ENCODE results near the gene CPT1C. TPM values are rescaled to one million over a fixed set of nuclear protein-coding genes. Genes with fewer than 3 reads are reported as not detected.

The CPT1C gene
- total RNA-seq, 1 donor from 2014 or later, result 3.1 TPM

DNA sequence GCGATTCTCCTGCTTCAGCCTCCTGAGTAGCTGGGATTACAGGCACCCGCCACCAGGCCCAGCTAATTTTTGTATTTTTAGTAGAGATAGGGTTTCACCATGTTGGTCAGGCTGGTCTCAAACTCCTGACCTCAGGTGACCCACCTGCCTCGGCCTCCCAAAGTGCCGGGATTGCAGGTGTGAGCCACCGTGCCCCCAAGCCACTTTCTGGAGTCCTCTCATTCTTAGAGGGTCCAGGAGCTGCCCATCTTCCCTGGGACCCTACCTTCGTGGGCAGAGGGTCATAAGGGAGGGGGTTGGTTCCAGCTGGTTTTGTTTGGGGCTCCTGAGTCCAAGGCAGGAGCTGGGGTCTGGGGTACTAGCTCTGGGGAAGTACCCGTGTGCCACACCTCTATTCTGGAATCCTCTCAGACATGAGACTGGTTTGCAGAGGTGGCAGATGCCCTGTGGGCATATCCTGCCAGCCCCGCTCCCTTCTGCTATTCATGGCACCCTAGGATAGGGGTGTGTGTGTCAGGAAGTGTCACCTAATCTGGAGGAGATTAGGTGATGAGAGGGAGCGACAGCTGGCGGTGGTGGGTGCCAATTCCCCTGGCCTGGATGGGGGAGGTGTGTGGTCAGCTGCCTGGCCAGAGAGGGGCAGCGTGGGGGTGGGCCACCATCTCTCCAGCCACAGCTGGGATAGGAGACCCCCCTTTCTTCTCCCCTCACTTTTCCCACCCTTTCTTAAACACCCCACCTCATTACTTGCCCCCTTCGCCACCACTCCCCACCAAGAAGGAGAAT is 11.7 kb upstream of the CPT1C start:
- no peak for DNase-seq (ENCODE audit: low spot score)
- intact Hi-C loops (cut with DNase I), result loop anchor here (5.0 kb wide), 2 partner anchors 87 to 182 kb away; partner anchors contain the start of genes PRR12 and RPS11

DNA sequence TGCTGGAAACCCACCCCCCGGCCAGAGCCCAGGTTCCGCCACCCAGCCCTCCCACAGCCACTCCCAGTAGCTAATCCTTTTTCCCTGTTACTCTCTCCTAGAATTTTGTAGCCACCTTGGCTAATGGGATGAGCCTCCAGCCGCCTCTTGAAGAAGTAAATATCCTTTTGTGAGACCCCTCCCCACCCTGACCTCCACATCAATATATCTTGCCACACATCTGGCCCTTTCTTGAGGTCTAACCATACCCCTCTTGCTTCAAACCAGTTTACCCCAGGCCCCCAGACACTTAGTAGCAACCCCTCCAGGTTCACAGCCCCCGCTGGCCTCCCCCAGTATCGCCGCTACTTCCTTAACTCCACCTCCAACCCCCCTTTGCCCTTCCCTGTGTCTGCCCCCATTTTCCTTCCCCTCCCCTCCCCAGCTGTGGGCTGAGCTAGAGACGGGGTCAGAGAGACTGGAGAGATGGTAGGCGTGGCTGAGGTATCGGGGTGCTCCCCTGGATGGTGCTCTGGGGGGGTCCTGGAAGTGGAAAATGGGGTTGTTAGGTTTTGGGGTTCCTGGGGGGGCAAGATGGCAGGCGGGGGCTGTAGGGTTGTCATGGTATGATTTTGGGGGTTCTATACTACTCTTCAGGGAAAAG is 11.0 kb upstream of the CPT1C start:
- intact Hi-C loops (cut with DNase I), result loop anchor here (5.0 kb wide), 3 partner anchors 88 to 183 kb away; partner anchors contain the start of genes PRR12 and RPS11
- no peak for DNase-seq (ENCODE audit: low spot score)

DNA sequence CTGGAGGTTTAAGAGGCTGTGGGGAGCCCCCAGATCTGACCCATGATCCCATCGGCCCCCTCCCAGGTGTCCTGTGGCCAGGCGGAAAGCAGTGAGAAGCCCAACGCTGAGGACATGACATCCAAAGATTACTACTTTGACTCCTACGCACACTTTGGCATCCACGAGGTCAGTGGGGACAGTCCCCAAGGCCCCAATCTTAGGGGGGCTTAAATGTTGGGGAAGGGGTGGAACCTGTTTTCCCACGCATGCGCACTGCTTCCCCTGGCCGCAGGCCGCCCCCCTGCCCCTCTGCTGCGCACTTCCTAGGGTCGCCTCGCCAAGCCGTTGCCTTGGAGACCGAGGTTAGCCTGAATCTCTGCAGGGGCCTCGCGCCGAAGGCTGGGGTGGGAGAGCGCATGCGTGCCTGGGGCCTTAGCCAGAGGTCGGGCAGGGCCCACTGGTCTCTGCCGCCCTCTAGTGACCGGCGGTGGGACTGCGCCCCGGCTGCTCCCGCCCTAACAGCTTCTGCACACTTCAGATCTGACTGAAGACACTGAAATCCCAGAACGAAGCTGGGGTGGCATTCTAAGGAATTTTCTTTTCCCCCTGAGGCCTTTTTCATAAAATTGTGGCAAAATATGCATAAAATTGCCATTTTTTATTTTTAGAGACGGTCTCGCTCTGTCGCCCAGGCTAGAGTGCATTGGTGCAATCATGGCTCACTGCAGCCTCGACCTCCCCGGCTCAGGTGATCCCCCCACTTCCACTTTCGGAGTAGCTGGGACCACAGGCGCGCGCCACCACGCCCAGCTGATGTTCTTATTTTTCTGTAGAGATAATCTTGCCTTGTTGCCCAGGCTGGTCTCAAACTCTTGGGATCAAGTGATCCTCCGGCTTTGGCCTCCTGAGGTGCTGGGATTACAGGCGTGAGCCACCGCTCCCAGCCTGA is 10.2 kb upstream of the CPT1C start:
- intact Hi-C loops (cut with DNase I), result loop anchor here (5.0 kb wide), 1 partner anchor 127 kb away; no protein-coding TSS in a partner anchor

DNA sequence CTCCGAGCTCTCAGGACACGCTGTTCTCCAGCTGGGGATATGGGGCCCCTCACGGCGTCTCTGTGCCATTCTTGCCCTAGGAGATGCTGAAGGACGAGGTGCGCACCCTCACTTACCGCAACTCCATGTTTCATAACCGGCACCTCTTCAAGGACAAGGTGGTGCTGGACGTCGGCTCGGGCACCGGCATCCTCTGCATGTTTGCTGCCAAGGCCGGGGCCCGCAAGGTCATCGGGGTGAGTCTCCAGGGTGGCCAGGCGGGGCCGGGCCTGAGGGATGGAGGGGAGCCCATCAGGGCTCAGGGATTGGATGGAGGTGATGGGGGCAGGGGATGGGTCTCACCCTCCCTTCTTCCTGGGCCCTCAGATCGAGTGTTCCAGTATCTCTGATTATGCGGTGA is 9.1 kb upstream of the CPT1C start:
- no peak for DNase-seq (ENCODE audit: low spot score)
- intact Hi-C loops (cut with DNase I), result loop anchor here (5.0 kb wide), 1 partner anchor 125 kb away; no protein-coding TSS in a partner anchor

More for the DNA sequence above, 10.2 kb upstream of the CPT1C start:
- peak; percentile 96 for DNase-seq (ENCODE audit: low spot score)

DNA sequence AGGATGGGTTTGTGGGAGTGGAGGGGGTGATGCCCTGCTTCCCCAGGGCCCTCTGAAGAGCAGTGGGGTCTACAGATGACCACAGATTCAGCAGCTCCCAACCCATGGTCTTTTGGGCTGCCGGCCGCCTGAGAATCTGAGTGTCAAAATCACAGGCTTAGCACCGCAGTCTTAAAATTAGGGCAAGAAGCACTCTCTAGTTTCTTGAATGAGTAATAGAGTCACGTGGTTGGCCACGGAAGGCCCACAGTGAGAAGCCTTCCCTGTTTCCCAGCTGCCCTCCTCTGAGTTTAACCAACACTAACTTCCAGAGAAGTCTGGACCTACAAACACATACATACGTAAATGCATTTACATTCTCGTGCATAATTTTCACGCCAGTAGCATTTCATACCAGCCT is 8.6 kb upstream of the CPT1C start:
- intact Hi-C loops (cut with DNase I), result loop anchor here (5.0 kb wide), 1 partner anchor 125 kb away; no protein-coding TSS in a partner anchor
- DNase-seq (ENCODE audit: low spot score), result no peak

DNA sequence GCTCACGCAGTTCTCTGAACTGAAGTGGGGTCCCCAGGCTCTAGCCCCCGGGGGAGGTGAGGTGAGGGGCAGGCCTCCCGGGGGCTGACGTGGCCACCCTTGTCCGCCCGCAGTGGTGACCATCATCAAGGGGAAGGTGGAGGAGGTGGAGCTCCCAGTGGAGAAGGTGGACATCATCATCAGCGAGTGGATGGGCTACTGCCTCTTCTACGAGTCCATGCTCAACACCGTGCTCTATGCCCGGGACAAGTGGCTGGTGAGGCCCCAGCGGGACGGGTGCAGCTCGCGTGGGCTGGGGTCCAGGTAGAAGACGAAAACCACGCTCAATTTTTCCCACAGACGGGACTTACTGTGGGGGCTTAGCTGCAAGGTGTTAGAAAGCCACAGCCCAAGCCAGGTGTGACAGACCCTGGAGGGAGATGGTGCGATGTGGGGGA is 7.1 kb upstream of the CPT1C start:
- no peak for DNase-seq (ENCODE audit: low spot score)
- intact Hi-C loops (cut with DNase I), result loop anchor here (5.0 kb wide), 1 partner anchor 123 kb away; no protein-coding TSS in a partner anchor

DNA sequence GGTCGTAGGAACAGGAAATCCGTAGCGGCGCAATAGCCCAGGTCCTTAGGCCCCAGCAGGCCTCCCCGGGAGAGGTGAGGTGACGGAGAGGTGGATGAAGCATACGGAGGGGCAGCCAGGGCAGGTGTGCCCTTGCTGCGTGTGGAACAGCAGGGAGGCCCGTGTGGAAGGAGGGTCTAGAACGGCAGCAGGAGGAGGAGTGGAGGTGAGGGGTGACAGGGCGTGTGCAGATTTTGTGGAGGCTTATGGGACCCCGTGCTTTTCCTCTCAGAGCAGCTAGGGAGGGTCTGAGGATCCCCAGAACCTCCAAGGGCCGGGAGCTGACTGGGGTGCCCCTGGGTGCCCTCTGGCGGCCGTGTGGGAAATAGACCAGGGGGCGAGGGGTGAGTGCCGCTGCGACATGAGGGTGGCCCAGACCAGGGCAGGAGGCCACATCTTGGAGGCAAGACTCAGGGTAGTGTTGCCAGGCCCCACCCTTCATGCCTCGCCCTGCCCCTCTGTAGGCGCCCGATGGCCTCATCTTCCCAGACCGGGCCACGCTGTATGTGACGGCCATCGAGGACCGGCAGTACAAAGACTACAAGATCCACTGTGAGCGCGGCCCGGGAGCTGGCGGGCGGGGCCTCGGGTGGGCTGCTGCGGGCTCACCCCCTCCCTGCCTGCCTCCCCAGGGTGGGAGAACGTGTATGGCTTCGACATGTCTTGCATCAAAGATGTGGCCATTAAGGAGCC is 6.5 kb upstream of the CPT1C start:
- intact Hi-C loops (cut with DNase I), result loop anchor here (5.0 kb wide), 1 partner anchor 123 kb away; no protein-coding TSS in a partner anchor
- DNase-seq (ENCODE audit: low spot score), result no peak

DNA sequence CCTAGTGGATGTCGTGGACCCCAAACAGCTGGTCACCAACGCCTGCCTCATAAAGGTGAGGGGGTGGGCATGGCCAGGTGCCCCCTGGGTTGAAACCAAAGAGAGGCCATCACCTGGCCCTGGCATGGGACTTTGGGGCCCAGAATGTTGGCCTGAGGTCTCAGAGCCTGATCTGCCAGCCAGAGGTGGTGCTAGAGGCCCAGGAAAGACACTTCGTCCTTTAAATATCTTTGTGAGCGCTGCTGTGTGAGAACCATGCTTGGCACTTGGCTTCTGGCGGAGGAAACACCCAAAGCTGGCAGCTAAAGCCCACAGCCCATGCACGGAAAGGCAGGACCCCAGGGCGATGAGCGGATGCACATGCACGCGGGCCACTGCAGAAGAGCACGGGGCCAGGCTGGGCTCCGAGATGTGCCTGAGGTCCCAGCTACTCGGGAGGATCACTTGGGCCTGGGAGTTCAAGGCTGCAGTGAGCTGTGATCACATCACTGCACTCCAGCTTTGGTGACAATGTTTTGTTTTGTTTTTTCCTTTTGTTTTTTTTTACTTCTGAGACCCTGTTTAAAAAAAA is 5.8 kb upstream of the CPT1C start:
- intact Hi-C loops (cut with DNase I), result loop anchor here (5.0 kb wide), 1 partner anchor 122 kb away; no protein-coding TSS in a partner anchor
- no peak for DNase-seq (ENCODE audit: low spot score)

DNA sequence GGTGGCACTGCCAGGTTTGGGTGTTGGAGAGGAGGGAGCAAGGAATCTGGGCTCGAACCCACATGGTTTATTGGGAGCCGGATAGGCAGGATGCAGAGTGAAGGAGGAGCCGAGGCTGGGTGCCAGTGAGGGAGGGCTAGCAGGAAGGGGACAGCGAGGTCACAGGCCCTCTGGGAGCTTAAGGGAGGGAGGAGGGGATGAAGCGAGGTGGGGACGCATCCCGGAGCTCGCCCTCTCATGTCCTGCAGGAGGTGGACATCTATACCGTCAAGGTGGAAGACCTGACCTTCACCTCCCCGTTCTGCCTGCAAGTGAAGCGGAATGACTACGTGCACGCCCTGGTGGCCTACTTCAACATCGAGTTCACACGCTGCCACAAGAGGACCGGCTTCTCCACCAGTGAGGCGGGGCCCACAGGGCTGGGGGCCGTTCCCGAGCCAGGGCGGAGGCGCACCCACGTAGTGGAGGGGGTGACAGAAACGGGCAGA is 5.0 kb upstream of the CPT1C start:
- no peak for DNase-seq (ENCODE audit: low spot score)
- intact Hi-C loops (cut with DNase I), result no loop called here

DNA sequence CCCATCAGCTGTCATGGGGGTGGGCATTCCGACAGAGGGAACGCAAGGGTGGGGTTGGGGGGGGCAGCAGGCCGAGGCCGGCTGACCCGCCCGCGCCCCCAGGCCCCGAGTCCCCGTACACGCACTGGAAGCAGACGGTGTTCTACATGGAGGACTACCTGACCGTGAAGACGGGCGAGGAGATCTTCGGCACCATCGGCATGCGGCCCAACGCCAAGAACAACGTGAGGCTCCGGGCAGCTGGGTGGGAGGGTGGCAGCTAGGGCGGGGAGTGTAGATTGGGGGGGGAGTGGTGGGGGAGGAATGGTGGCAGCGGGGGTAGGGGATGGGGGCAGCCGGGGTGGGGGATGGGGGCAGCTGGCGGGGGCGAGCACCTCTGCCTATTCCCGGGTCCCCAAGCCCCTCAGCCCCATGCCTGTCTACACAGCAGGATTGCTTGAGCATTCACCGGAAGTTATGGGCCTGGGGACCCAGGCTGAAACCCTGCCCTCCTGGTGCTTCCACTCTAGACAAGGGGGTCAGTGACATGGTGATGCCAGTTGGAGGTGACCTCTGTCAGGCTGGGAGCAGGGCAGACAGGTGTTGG is 4.3 kb upstream of the CPT1C start:
- DNase-seq (ENCODE audit: low spot score), result no peak
- intact Hi-C loops (cut with DNase I), result no loop called here

DNA sequence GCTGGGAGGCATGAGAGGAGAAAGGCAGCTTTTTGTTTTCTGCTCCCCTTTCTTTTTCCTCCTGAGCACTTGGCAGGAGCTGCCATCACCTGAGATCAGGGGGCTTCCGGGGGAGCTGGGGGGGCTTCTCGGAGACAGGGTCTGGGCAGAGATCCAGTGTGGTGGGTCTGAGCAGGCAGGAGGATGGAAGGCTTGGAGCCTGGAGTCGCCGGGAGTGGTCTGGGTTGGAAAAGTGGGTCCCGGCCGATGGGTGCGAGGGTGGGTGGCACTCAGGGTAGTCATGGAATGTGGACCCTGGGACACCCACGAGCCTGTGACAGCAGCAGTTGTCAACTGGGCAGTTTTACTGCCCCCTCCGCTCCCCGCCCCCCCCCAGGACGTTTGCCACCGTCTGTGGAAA is 3.8 kb upstream of the CPT1C start:
- intact Hi-C loops (cut with DNase I), result no loop called here
- no peak for DNase-seq (ENCODE audit: low spot score)

DNA sequence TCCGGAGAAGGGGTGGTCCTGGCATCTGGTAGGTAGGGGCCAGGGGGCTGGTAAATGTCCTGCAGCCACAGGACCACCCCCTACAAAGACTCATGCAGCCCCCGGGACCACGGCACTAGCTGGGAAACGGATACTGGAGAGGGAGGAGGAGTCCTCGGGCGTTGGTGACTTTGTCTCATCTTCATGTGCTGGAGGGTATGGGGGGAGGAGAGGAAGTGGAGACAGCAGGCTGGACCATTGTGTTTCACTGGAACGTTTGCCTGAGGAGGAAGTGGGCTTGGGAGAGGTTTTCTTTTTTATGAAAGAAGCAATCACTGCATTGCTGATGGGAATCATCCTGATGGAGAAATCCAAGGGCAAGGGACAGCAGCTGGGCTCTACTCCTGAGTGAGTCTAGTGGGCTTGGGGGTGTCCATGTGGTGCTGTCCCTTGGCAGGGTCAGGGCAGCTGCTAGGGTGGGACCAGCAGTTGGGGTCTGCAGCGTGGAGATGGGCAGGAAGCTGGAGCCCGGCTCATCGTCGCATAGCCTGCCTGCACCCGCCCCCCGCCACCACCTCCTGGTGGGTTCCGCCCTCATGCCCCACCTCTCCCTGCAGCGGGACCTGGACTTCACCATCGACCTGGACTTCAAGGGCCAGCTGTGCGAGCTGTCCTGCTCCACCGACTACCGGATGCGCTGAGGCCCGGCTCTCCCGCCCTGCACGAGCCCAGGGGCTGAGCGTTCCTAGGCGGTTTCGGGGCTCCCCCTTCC is 3.2 kb upstream of the CPT1C start:
- intact Hi-C loops (cut with DNase I), result no loop called here
- DNase-seq (ENCODE audit: low spot score), result no peak

DNA sequence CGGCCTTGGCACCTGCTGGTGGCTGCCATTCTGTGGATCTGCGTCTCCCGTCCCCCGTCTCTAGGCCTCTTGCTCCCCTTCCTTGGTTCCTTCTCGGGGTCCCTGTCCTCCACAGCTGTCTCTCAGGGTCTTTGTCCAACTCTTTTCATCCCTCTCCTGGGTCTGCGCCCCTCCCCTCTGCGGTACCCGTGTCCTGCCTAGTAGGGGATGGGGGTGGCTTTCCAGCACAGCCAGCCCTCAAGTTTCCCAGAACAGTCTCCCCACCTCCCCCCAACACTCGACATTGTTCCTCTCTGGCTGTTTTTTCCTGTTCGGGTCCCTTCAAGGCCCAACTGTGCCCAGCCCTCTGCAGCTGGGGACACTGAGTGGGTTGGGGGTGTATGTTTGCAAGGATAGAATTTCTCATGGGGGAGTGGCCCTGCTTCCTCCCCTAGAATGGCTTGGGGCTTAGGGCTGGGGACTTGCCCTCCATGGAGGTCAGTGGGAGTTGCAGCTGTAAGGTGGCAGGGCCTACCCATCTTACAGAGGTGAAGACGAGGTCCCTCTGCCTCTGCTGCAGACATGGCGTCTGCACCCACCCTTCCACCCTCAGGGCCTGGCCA is 2.3 kb upstream of the CPT1C start:
- no peak for DNase-seq (ENCODE audit: low spot score)
- intact Hi-C loops (cut with DNase I), result no loop called here

DNA sequence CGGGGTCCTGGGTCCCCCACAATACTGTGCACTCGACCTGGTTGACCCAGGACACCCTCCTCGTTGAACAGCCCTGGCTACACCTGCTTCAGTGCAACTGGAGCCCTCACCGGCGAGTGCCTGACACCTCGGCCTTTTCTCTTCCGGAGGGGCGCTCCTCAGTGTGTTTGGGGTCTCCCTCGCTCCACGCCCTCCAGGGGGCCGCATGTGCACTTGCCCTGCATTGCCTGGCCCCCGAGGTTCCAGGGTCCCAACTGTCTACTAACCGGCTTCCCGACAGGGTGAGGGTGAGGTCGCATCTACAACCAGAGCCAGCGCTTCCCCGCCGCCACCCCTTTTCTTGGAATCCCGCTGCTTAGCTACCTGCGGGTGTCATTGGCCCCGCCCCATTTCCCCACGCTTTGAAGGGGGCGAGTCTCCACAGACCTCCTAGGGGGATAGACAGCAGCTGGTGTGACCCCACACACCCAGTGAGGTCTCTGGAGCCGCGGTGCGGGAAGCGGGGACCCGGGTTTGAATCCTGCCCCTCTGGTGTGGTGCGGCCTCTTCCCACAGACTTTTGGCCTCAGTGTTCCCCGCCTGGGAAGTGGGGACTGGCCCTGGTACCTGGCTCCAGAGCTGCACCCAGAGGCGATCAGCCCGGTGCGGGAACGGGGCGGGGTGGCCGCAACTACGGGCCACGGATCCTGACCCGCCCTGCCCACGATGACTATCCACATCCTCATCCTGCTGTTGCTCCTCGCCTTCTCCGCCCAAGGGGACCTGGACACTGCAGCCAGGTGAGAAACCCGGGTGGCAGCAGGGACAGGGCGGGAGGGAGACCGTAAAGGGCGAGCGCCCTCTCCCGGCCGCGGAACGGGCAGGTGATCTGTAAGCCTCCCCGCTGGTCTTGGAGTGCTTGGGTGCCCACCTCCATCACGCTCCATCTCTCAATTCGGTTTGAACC is 1.5 kb upstream of the CPT1C start, which contains the start of gene ADM5:
TSS of gene ADM5 (plus strand) at position 462 of the 946 bp plus-strand sequence. CDS start at position 706, 244 bp downstream.
- intact Hi-C loops (cut with DNase I), result no loop called here
- no peak for DNase-seq (ENCODE audit: low spot score)

DNA sequence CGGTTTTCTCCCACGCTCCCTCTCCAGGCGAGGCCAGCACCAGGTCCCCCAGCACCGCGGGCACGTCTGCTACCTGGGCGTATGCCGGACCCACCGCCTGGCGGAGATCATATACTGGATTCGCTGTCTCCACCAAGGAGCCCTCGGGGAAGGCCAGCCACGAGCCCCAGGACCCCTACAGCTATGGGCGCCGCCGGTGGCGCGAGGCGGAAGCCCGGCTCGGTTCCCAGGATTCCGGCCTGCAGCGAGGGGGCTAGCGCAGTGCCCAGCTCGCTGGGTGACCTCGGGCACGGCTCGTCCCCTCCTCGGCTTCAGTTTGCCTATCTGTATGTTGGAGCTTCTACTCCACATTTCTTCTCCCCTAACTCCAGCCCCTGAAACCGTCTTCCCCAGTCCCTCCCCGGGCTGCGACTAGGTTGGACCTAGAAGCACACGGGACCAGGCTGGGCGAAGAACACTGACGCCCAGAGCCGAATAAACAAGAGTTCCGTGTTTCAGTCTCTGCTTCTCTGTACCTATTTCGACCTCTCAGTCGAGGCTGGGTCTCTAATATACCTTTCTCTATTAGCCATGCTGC is 749 bp upstream of the CPT1C start:
- intact Hi-C loops (cut with DNase I), result no loop called here
- DNase-seq (ENCODE audit: low spot score), result no peak

Measured in cardiac septum (tissue), 1 donor.